Prostate gland (tissue), 2 donors: ENCODE measurements around the gene ZBED5.

Experiments
- CTCF ChIP-seq, 4 experiments: fragments of 200-600 bp in 2 of 4; fragments of 450-650 bp in 2 of 4; sonication (generic) in 2 of 4; IDR thresholded peaks; 1 replicate in 3 of 4; 2 replicates in 1 of 4; pipeline ENCODE4 v1.5.1; 2016 to 2019; ENCODE audit warnings: antibody characterized with exemption in 4 of 4, mild to moderate bottlenecking in 2 of 4, moderate library complexity in 2 of 4
- POLR2A ChIP-seq: fragments of 450-650 bp; IDR thresholded peaks from one replicate; pipeline ENCODE4 v1.6.1; 2016; ENCODE audit warnings: antibody characterized with exemption, mild to moderate bottlenecking
- POLR2AphosphoS5 ChIP-seq: sonication (generic); formaldehyde crosslinking; IDR thresholded peaks from one replicate; pipeline ENCODE4 v1.6.1; 2017; ENCODE audit warnings: antibody characterized with exemption

- TF ChIP-seq POLR2A (no peak), CTCF (IDR thresholded peaks at IDR 0.05) (no peak), POLR2AphosphoS5 (no peak)
Measured at GRCh38 chr11:10824888-10825287, 33.0 kb downstream of the ZBED5 start.
